HFFc6 (cell line): ENCODE results near the gene PHRF1. TPM values are rescaled to one million over a fixed set of nuclear protein-coding genes. Genes with fewer than 3 reads are reported as not detected.
"Not testable (repeated sequence)": the region's sequence is repeated elsewhere in the genome, so short reads cannot be mapped to it uniquely, and the experiment has no call there.

Source experiments
- DNase-seq: peaks from one replicate; pipeline ENCODE4 v3.0.0-alpha.2; 2018
- H3K27ac Mint-ChIP-seq: 2 replicates; pipeline ENCODE4 v1.8.0; 2020; ENCODE audit warnings: mild to moderate bottlenecking, mixed read lengths
- H3K27me3 Mint-ChIP-seq: 2 replicates; pipeline ENCODE4 v1.8.0; 2021; ENCODE audit warnings: mild to moderate bottlenecking, moderate library complexity, mixed read lengths; ENCODE audit not compliant: insufficient read depth
- H3K36me3 Mint-ChIP-seq: 2 replicates; pipeline ENCODE4 v1.8.0; 2021; ENCODE audit warnings: low read depth, mixed read lengths
- H3K4me1 Mint-ChIP-seq: 2 replicates; pipeline ENCODE4 v1.8.0; 2020; ENCODE audit warnings: low read depth, mixed read lengths
- H3K4me3 Mint-ChIP-seq: 2 replicates; pipeline ENCODE4 v1.8.0; 2020; ENCODE audit warnings: mild to moderate bottlenecking, moderate library complexity, mixed read lengths
- H3K9me3 Mint-ChIP-seq: 2 replicates; pipeline ENCODE4 v1.8.0; 2020; ENCODE audit warnings: mild to moderate bottlenecking, mixed read lengths
- CTCF ChIP-seq: fragments of 200-600 bp; sonication (generic); IDR thresholded peaks from 2 replicates; pipeline ENCODE4 v1.5.0; 2021; ENCODE audit warnings: antibody characterized with exemption, mild to moderate bottlenecking
- total RNA-seq, 6 experiments: library from RNA; stranded (reverse); fragmentation: NEBNext Ultra II Directional; extraction: Animal tissue kit (Norgen Biotek cat#: 25700); gene quantifications; 2 replicates in 1 of 6; 3 replicates in 5 of 6; pipeline ENCODE4 v1.2.3, GENCODE V29; 2021

PHRF1 gene
- total RNA-seq, 6 experiments from 2014 or later: 23.8 to 27.5 (median 24.8) TPM

- no peak overlapping the region for H3K27ac Mint-ChIP-seq
- no peak for TF ChIP-seq CTCF
Measured at GRCh38 chr11:567629-568292, 8.5 kb upstream of the PHRF1 start.

GRCh38 chr11:568306-569157 lies 7.7 kb upstream of the PHRF1 start:
- peak overlapping the region; percentile 49; the same call in 1 of the 2 replicates for H3K27ac Mint-ChIP-seq
- H3K4me3 Mint-ChIP-seq: peak overlapping the region; percentile 77
- no peaks in the 10 kb centered on the region for H3K4me1 Mint-ChIP-seq
- H3K36me3 Mint-ChIP-seq: no peaks in the 10 kb centered on the region
- TF ChIP-seq CTCF: no peak
- H3K27me3 Mint-ChIP-seq: no peaks in the 10 kb centered on the region
- no peaks in the 10 kb centered on the region for H3K9me3 Mint-ChIP-seq
- peak; percentile 84 for DNase-seq

More at GRCh38 chr11:567629-568292, 8.5 kb upstream of the PHRF1 start:
- H3K36me3 Mint-ChIP-seq: no peaks in the 10 kb centered on the region
- H3K9me3 Mint-ChIP-seq: no peaks in the 10 kb centered on the region
- no peaks in the 10 kb centered on the region for H3K27me3 Mint-ChIP-seq
- no peaks in the 10 kb centered on the region for H3K4me1 Mint-ChIP-seq
- no peak for DNase-seq
- H3K4me3 Mint-ChIP-seq: peak overlapping the region; percentile 88

- TF ChIP-seq CTCF: no peak
- Mint-ChIP-seq H3K4me1 (no peaks in the 10 kb centered on the region; the same call in 1 of the 2 replicates), H3K9me3 (no peaks in the 10 kb centered on the region), H3K27ac (peak overlapping the region; percentile 49; the same call in 1 of the 2 replicates), H3K36me3 (no peaks in the 10 kb centered on the region), H3K27me3 (peaks cover 3% of the 10 kb centered on the region; the same call in 1 of the 2 replicates), H3K4me3 (peak overlapping the region; percentile 77)
- no peak for DNase-seq
Measured at GRCh38 chr11:569158-569885, 6.9 kb upstream of the PHRF1 start.

GRCh38 chr11:571802-572185 lies 4.5 kb upstream of the PHRF1 start:
- Mint-ChIP-seq H3K27ac (no peak overlapping the region), H3K4me1 (peaks cover 6% of the 10 kb centered on the region), H3K36me3 (no peaks in the 10 kb centered on the region), H3K27me3 (peaks cover 3% of the 10 kb centered on the region; the same call in 1 of the 2 replicates), H3K4me3 (no peak overlapping the region), H3K9me3 (no peaks in the 10 kb centered on the region)
- DNase-seq: no peak
- TF ChIP-seq CTCF: no peak

- H3K27ac Mint-ChIP-seq: no peak overlapping the region
- no peak for TF ChIP-seq CTCF
- no peak overlapping the region for H3K4me3 Mint-ChIP-seq
- H3K36me3 Mint-ChIP-seq: peaks cover 6% of the 10 kb centered on the region; the same call in 1 of the 2 replicates
- no peaks in the 10 kb centered on the region for H3K9me3 Mint-ChIP-seq
- DNase-seq: no peak
- H3K4me1 Mint-ChIP-seq: peaks cover 17% of the 10 kb centered on the region
- H3K27me3 Mint-ChIP-seq: peaks cover 3% of the 10 kb centered on the region; the same call in 1 of the 2 replicates
Measured at GRCh38 chr11:573146-573759, 3.0 kb upstream of the PHRF1 start.

- peaks cover 25% of the 10 kb centered on the region for H3K4me1 Mint-ChIP-seq
Measured at GRCh38 chr11:574031-574570, 2.2 kb upstream of the PHRF1 start.

More at GRCh38 chr11:574031-574570, 2.2 kb upstream of the PHRF1 start:
- H3K4me3 Mint-ChIP-seq, H3K27me3 Mint-ChIP-seq, H3K36me3 Mint-ChIP-seq, H3K27ac Mint-ChIP-seq, H3K9me3 Mint-ChIP-seq, DNase-seq: not testable (repeated sequence)
